ENCODE results near the gene HNRNPDL.

DNA sequence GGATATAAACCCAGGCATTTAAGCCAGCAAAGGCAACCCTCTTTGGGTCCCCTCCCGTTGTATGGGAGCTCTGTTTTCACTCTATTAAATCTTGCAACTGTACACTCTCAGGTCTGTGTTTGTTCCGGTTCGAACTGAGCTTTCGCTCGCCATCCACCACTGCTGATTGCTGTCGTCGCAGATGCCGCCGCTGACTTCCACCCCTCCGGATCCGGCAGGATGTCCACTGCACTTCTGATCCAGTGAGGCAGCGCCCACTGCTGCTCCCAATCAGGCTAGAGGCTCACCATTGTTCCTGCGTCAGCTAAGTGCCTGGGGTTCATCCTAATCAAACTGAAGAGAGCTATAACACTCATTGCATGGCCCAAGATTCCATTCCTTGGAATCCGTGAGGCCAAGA, 49.3 kb upstream of the HNRNPDL start:
- TF ChIP-seq, protein P1, sequence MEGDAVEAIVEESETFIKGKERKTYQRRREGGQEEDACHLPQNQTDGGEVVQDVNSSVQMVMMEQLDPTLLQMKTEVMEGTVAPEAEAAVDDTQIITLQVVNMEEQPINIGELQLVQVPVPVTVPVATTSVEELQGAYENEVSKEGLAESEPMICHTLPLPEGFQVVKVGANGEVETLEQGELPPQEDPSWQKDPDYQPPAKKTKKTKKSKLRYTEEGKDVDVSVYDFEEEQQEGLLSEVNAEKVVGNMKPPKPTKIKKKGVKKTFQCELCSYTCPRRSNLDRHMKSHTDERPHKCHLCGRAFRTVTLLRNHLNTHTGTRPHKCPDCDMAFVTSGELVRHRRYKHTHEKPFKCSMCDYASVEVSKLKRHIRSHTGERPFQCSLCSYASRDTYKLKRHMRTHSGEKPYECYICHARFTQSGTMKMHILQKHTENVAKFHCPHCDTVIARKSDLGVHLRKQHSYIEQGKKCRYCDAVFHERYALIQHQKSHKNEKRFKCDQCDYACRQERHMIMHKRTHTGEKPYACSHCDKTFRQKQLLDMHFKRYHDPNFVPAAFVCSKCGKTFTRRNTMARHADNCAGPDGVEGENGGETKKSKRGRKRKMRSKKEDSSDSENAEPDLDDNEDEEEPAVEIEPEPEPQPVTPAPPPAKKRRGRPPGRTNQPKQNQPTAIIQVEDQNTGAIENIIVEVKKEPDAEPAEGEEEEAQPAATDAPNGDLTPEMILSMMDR (IDR thresholded peaks at IDR 0.05), result no peak
- TF ChIP-seq POLR2A (IDR thresholded peaks at IDR 0.05; ENCODE audit: low read length) (no peak), SREBF2 (IDR thresholded peaks at IDR 0.05) (no peak)
